Neuron (in vitro differentiated cells): ENCODE measurements around the gene MAP2K6.

Experiments used
- H2AFZ ChIP-seq: one replicate; pipeline ENCODE4 v1.6.1; 2013; ENCODE audit warnings: low read depth, mild to moderate bottlenecking, inconsistent platforms, low read length, moderate library complexity
- H3K27me3 ChIP-seq: one replicate; pipeline ENCODE4 v1.6.1; 2013; ENCODE audit warnings: low read length; ENCODE audit not compliant: insufficient read depth
- H3K36me3 ChIP-seq: one replicate; pipeline ENCODE4 v1.6.1; 2013; ENCODE audit warnings: low read length; ENCODE audit not compliant: insufficient read depth
- H3K4me1 ChIP-seq: one replicate; pipeline ENCODE4 v1.6.1; 2013; ENCODE audit warnings: low read length; ENCODE audit not compliant: insufficient read depth
- H3K4me3 ChIP-seq: 2 replicates; pipeline ENCODE4 v1.5.1; 2013; ENCODE audit warnings: mild to moderate bottlenecking, low read length, moderate library complexity
- H3K9me3 ChIP-seq: one replicate; pipeline ENCODE4 v1.6.1; 2013; ENCODE audit warnings: low read length

The MAP2K6 gene

DNA sequence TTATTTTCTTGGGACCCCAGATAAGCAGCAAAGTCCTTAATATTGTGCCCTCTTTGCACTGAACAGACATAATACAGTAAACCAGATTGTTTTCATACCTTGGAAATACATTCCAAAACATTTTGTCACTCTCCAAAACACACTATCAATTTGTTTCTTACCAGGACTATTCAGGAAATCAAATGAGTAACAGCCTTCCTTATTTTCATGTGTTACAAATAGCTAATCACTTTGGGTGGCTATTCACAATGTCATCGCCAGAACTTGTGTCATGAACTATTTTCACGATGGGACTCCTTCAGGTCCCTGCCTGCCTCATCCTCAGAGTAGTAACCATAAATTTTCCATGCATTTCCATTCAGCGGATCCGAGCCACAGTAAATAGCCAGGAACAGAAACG, 104.5 kb downstream of the MAP2K6 start:
- H2AFZ ChIP-seq: no peak overlapping the region
- no peak overlapping the region for H3K4me3 ChIP-seq
- peaks cover 8% of the 10 kb centered on the region for H3K4me1 ChIP-seq
- no peaks in the 10 kb centered on the region for H3K9me3 ChIP-seq
- H3K36me3 ChIP-seq: peaks cover 17% of the 10 kb centered on the region
- no peaks in the 10 kb centered on the region for H3K27me3 ChIP-seq

DNA sequence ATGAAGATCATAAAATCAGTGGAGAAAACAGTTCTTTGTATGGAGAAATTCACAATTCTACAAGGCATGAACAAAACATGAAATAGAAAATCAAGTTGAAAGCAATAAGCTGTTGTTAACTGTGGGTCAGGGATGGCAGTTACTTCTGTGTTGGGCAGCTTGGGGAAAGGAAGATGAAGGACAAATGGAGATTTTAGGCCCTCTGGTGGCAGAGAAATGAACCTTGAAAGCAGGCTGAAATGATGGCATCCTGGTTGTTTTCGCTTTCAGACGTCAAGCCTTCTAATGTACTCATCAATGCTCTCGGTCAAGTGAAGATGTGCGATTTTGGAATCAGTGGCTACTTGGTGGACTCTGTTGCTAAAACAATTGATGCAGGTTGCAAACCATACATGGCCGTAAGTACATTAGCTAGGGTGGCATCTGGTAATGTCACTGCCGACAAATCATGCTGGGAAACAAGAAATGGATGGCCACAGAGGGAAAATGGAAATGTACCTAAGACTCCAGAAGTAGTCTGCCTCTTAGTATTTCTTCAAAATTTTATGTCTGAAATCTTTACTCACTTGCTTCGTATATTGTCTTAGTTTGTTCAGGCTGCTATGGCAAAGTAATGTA, 108.9 kb downstream of the MAP2K6 start:
- Histone ChIP-seq H2AFZ (no peak overlapping the region), H3K4me3 (no peak overlapping the region), H3K9me3 (peaks cover 3% of the 10 kb centered on the region), H3K4me1 (no peaks in the 10 kb centered on the region), H3K27me3 (no peaks in the 10 kb centered on the region), H3K36me3 (peaks cover 44% of the 10 kb centered on the region)

DNA sequence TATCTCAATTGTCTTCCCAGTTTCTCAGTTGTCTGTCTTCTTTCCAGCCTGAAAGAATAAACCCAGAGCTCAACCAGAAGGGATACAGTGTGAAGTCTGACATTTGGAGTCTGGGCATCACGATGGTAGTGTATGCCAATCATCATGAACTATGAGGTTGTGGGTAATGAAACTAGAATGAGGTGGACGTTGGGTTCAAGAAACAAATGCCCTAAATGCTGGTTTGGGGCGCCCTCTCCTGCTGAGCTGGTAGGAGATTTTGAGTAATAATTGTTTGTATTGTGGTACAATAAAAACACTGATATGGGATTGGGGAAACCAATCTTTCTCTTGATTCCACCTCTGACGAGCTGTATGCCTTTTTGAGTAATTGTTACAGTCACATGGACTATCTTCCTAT, 110.4 kb downstream of the MAP2K6 start:
- Histone ChIP-seq H3K36me3 (peaks cover 43% of the 10 kb centered on the region), H3K27me3 (no peaks in the 10 kb centered on the region), H3K4me3 (no peak overlapping the region), H2AFZ (no peak overlapping the region), H3K4me1 (no peaks in the 10 kb centered on the region), H3K9me3 (peaks cover 3% of the 10 kb centered on the region)

DNA sequence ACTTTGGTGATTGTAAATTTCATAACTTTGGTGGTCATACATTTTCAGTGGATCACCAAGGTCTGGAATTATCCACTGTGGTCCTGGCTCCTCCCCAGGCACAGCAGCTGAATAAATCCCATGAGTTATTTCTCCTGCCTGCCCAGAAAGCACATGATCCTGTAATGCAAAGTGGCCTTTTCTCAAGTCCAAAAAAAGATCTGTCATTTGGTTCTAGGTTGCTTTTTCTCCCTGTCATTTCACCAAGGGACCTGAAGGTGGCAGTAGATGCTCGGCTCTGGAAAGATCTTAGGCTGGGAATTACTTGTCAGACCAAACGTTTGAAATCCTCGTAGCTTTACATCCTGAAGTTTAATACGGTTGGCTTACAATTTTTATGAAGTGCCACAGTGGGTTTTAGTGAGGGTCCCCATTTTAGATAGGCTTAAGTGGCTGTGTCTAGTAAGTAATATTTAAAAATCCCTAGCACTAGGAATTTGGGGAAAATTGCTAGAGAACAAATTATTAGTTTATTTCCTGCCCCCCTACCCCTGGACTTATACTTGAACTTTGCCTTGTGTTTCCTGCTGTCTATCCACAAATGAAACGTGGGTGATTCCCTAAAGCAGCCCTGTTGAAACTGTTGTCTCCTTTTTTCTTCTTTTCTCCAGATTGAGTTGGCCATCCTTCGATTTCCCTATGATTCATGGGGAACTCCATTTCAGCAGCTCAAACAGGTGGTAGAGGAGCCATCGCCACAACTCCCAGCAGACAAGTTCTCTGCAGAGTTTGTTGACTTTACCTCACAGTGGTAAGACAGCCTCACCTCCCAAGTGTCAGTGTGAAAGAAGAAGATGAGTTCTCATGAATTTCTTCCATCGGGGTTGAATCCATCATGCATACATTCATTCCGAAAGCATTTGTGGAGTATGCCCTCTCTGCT, 111.7 kb downstream of the MAP2K6 start:
- peaks cover 3% of the 10 kb centered on the region for H3K9me3 ChIP-seq
- H3K36me3 ChIP-seq: peaks cover 43% of the 10 kb centered on the region
- no peak overlapping the region for H3K4me3 ChIP-seq
- no peaks in the 10 kb centered on the region for H3K4me1 ChIP-seq
- no peak overlapping the region for H2AFZ ChIP-seq
- no peaks in the 10 kb centered on the region for H3K27me3 ChIP-seq

DNA sequence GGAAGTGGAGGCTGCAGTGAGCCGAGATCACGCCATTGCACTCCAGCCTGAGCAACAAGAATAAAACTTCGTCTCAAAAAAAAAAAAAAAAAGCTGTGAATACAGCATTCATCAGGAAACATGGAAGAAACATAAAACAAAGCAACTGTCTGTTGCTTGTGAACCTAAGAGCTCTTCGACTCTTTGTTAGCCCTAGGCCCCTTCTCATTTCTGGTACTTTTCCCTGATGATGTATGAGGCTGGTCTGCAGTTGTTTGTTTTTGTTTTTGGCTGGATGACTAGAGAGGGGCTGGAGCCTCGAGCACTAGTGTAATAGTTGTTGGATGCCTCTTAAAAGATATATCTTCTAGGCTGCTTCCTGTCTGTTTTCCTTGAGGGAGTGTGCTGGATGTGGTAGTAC, 113.5 kb downstream of the MAP2K6 start:
- no peak overlapping the region for H3K4me3 ChIP-seq

DNA sequence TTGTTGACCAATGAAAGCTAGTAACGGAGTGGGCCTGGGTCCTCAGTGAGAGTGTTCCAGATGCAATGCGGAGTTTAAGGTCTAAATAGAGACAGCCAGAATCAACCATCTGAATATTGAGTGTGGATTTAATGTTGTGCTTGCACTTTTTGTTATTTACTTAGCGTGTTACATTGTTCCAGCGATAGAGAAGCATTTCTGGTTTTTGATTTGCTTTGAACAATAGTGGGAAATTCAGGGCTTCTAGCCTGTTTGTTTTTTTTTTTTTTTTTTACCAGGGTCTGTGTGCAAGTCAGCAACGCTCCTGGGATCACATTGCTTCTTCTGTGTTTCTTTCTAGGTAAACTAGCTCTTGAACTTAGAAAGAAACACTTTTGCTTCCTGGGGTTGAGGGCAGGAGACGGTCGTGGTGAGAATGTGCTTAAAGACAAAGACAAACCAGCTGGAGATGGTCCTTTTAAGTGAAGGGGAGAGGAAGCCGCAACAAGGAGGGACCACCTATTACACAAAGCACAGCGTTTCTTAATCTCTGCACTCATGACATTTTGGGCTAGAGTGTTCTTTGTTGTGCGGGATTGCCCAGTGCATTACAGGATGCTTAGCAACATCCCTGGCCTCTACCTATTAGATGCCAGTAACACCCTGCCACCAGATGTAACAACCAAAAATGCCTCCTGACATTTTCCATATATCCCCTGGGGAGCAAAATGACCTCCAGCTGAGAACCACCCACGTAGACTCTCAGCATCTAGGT, 119.2 kb downstream of the MAP2K6 start:
- no peaks in the 10 kb centered on the region for H3K27me3 ChIP-seq
- H3K4me3 ChIP-seq: no peak overlapping the region
- H3K36me3 ChIP-seq: peaks cover 33% of the 10 kb centered on the region
- no peaks in the 10 kb centered on the region for H3K9me3 ChIP-seq
- no peak overlapping the region for H2AFZ ChIP-seq
- no peaks in the 10 kb centered on the region for H3K4me1 ChIP-seq

More for the DNA sequence above, 113.5 kb downstream of the MAP2K6 start:
- Histone ChIP-seq H3K4me1 (no peaks in the 10 kb centered on the region), H3K27me3 (no peaks in the 10 kb centered on the region), H2AFZ (no peak overlapping the region), H3K36me3 (peaks cover 41% of the 10 kb centered on the region), H3K9me3 (peaks cover 3% of the 10 kb centered on the region)

DNA sequence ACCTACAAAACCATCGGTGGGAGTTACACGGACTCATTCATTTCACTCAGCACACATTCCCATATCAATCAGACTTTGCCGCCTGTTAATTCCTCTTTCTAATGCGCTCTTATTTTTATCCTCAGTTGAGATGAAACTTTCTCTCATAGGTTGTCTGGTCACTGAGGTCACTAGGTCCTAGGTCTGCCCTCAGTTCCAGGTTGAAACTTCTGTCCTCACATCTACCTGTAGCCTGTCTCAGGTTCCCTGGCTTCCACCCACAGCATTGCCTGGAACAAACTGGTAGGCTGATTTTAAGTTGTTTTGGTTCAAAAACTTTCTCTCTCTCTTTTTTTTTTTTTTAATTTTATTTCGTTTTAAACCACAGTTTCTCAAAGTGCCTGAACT, 119.7 kb downstream of the MAP2K6 start:
- Histone ChIP-seq H3K9me3 (no peaks in the 10 kb centered on the region), H3K4me3 (no peak overlapping the region), H3K27me3 (no peaks in the 10 kb centered on the region), H3K4me1 (no peaks in the 10 kb centered on the region), H2AFZ (no peak overlapping the region), H3K36me3 (peaks cover 33% of the 10 kb centered on the region)

DNA sequence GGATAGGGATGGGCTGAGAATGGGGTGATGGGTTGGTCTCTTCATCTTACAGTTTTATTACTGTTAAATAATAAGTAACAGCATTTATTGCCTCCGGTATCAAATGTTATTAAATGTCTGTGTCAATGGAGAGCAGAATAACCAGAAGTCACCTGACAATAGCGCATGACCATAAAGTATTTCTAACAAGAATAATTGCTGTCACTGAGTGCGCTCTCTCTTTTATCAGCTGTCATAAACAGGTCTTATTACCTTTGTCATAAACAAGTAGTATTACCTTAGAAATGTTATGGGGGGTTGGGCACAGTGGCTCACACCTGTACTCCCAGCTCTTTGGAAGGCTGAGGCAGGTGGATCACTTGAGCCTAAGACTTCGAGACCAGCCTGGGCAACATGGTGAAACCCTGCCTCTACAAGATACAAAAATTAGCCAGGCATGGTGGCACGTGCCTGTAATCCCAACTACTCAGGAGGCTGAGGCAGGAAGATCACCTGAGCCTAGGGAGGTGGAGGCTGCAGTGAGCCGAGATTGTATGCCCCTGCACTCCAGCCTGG, 120.6 kb downstream of the MAP2K6 start:
- H2AFZ ChIP-seq: no peak overlapping the region
- H3K9me3 ChIP-seq: no peaks in the 10 kb centered on the region
- H3K36me3 ChIP-seq: peaks cover 29% of the 10 kb centered on the region
- no peaks in the 10 kb centered on the region for H3K4me1 ChIP-seq
- H3K27me3 ChIP-seq: no peaks in the 10 kb centered on the region
- H3K4me3 ChIP-seq: no peak overlapping the region

DNA sequence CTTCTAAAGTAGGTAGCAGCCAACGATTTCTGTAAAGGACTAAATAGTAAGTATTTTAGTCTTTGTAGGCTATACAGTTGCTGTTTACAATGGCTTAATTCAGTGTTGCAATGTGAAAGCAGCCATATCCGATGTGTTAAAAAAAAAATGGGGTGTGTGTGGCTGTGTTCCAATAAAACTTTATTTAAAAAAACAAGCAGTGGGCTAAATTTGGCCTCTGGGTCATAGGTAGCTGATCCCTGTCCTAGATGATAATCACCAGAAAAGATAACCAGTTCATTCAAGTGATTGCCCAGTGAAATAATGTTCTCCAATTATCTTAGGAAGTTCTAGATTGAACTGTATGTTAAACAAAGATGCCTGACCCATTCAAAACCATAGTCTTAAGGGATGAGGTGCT, 124.3 kb downstream of the MAP2K6 start:
- Histone ChIP-seq H2AFZ (no peak overlapping the region), H3K27me3 (no peaks in the 10 kb centered on the region), H3K4me3 (no peak overlapping the region), H3K4me1 (no peaks in the 10 kb centered on the region), H3K9me3 (no peaks in the 10 kb centered on the region), H3K36me3 (peaks cover 25% of the 10 kb centered on the region)

DNA sequence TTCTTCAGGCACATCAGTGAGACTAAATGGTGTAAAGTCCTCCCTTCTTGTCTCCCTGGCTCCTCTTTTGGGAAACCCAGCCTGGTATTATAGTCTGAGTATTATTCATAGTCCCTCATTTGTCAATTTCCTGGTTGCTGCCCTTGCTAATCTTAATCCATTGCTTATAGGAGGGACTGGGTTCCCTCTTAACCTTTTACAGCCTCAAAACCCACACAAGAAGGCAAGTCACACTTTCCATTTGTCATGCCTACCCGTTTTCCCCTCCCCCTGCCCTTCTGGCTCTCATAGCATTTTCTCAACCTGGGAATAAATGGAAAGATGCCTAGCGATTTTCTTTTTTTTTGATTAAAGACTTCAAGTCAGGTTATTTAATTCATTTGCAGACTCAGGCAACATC, 124.8 kb downstream of the MAP2K6 start:
- H3K27me3 ChIP-seq: no peaks in the 10 kb centered on the region
- H3K36me3 ChIP-seq: peaks cover 23% of the 10 kb centered on the region
- H3K4me3 ChIP-seq: no peak overlapping the region
- H2AFZ ChIP-seq: no peak overlapping the region
- H3K4me1 ChIP-seq: no peaks in the 10 kb centered on the region
- no peaks in the 10 kb centered on the region for H3K9me3 ChIP-seq

DNA sequence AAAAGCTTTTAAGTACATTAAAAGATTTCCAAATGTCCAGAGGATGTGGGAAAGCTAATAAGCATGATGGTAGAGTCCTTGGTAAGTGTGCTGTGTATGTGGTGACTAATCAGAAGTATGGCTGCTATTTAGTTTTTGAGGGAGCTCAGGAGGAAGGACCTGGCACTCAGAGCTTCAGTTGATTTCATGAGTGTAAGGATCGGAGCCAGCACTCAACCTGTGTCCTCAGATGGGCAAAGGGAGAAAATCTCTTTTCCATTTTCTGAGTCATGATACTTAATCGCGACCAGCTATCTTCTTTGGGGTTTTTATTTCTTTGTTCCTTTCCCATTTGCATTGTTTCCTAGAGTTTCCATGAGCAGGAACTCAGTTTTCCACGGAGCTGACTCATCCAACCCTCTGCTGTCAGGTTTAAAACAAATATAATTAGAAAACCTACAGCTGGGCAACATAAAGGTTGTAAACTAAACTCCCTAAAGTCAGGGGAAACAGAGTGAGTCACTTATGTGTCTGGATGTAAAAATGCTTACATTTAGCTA, 125.4 kb downstream of the MAP2K6 start:
- H3K36me3 ChIP-seq: peaks cover 23% of the 10 kb centered on the region
- H3K4me1 ChIP-seq: no peaks in the 10 kb centered on the region
- H2AFZ ChIP-seq: no peak overlapping the region
- no peaks in the 10 kb centered on the region for H3K27me3 ChIP-seq
- no peak overlapping the region for H3K4me3 ChIP-seq
- H3K9me3 ChIP-seq: no peaks in the 10 kb centered on the region

DNA sequence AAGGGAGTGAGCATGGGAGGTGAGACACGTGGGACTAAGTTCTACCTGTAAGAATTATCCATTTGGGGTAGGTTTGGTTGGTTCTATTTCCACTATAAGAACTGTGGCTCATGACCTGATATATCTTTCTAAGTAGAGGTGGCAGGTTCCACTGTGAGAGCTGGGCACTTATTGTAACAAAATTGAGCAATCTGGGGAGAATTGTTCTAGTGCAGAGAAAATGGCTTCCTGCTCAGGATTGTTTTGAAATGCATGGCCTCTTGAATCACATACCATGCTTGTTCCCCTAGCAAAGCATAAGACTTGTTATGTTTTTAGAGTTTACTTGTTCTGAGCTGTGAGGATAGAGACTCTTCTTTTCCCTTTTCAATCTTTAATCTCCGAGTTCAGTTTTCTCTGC, 125.9 kb downstream of the MAP2K6 start:
- Histone ChIP-seq H3K4me3 (no peak overlapping the region), H3K9me3 (no peaks in the 10 kb centered on the region), H3K27me3 (no peaks in the 10 kb centered on the region), H3K36me3 (peaks cover 18% of the 10 kb centered on the region), H3K4me1 (no peaks in the 10 kb centered on the region), H2AFZ (no peak overlapping the region)

DNA sequence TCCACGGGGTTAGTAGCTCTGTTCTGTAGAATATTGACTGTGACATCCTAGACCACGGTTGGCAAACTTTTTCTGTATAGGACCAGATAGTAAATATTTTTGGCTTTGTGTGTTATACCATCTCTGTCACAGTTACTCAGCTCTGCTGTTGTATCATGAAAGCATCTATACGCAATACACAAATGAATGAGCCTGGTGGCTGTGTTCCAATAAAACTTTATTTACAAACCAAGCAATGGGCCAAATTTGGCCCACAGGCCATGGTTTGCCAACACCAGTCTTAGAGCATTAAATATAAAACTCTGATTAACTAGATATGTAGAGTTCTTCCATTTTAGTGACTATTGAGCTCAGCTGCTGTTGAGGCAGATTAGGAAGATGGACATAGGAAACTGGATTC, 132.7 kb downstream of the MAP2K6 start:
- Histone ChIP-seq H3K4me3 (no peak overlapping the region), H2AFZ (no peak overlapping the region), H3K27me3 (no peaks in the 10 kb centered on the region), H3K36me3 (no peaks in the 10 kb centered on the region), H3K9me3 (no peaks in the 10 kb centered on the region), H3K4me1 (no peaks in the 10 kb centered on the region)
